HFF-Myc (cell line): Measurements from ENCODE around the gene ZNF391.
"Not testable (repeated sequence)": the region's sequence is repeated elsewhere in the genome, so short reads cannot be mapped to it uniquely, and the experiment has no call there.

Experiments used
- DNase-seq: peaks from one replicate; pipeline ENCODE4 v3.0.0-alpha.2; 2011; ENCODE audit warnings: low read depth; ENCODE audit errors: extremely low read depth
- H3K4me3 ChIP-seq: replicated peaks from 2 replicates; pipeline ENCODE4 v1.5.1; 2011; ENCODE audit warnings: low read depth, mild to moderate bottlenecking, control low read depth, low read length
- TF ChIP-seq, protein P1 (sequence below): IDR thresholded peaks from 2 replicates; pipeline ENCODE4 v1.5.1; 2012; ENCODE audit warnings: mild to moderate bottlenecking, low read depth, low read length, control low read depth; ENCODE audit errors: missing control alignments

The ZNF391 gene

DNA sequence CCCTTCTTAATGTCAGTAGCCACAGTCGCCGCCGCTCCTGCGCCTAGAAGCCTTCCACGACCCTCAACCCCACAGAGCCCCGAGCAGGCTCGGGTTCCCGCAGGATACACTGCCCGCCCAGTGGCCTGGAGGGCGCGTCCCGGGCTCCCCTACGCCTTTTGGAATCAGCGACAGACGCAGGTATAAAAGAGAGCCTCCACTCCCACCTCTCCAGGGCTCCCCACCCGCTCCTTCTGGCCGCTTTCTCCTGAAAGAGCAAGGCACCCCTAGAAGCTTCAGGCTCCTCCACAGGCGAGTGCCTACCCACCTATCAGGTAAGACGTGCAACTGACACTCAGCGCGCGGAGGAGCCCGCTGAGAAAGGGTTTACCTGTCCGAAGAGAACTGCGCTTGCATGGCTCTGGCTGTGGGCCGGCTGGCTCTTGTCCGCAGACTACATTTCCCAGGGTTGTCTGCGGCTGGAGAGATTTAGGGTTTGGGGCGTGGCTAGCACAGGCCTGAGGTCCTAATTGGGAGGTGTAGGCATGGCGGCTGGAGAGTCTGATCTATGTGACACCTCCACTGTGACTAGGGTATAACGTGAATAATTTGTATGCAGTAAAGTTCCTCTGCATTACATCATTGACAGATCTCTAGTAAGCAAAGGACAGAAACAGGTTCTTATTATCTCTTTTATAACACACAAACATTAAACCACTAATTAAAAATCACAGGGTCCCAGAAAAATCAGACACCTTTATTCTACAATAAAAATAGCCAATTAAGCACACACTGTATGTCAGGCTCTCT, 13.5 kb upstream of the ZNF391 start:
- DNase-seq: peak; percentile 6
- TF ChIP-seq, protein P1, sequence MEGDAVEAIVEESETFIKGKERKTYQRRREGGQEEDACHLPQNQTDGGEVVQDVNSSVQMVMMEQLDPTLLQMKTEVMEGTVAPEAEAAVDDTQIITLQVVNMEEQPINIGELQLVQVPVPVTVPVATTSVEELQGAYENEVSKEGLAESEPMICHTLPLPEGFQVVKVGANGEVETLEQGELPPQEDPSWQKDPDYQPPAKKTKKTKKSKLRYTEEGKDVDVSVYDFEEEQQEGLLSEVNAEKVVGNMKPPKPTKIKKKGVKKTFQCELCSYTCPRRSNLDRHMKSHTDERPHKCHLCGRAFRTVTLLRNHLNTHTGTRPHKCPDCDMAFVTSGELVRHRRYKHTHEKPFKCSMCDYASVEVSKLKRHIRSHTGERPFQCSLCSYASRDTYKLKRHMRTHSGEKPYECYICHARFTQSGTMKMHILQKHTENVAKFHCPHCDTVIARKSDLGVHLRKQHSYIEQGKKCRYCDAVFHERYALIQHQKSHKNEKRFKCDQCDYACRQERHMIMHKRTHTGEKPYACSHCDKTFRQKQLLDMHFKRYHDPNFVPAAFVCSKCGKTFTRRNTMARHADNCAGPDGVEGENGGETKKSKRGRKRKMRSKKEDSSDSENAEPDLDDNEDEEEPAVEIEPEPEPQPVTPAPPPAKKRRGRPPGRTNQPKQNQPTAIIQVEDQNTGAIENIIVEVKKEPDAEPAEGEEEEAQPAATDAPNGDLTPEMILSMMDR: no peak
- peak overlapping the region; percentile 55 for H3K4me3 ChIP-seq

DNA sequence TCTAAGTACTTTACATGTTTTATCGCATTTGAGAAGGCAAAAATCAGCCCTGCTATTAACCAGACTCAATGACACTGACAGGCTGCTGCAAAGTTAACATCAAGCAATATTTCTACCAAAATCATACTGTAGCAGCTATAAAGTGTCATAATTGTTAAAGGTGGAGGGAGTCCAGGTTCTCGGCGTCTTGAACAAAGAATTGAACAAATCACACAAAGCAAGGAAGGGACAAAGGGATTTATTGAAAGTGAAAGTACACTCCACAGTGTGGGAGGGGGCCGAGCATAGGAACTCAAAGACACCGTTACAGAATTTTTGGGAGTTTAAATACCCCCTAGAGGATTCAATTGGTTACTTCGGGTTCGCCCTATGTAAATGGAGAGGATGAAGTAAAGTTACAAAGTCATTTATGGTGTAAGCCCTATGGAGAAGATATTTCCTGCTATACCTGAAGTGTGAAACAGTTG, 12.9 kb upstream of the ZNF391 start:
- TF ChIP-seq, protein P1: no peak
- peak overlapping the region; percentile 55; the same call in 1 of the 2 replicates for H3K4me3 ChIP-seq
- no peak for DNase-seq

GRCh38 chr6:27378406-27378805, 10.2 kb upstream of the ZNF391 start:
- not testable (repeated sequence) for H3K4me3 ChIP-seq, DNase-seq

DNA sequence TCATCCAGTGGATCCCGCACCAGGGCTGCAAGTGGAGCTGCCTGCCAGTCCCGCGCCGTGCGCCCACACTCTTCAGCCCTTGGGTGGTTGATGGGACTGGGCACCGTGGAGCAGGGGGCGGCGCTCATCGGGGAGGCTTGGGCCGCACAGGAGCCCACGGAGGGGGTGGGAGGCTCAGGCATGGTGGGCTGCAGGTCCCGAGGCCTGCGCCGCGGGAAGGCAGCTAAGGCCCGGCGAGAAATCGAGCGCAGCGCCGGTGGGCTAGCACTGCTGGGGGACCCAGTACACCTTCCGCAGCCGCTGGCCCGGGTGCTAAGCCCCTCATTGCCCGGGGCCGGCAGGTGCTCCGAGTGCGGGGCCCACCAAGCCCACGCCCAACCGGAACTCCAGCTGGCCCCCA, 7.6 kb upstream of the ZNF391 start:
- not testable (repeated sequence) for H3K4me3 ChIP-seq

GRCh38 chr6:27383011-27383410, 5.5 kb upstream of the ZNF391 start:
- TF ChIP-seq, protein P1: no peak
- H3K4me3 ChIP-seq: no peak overlapping the region

More for the DNA sequence above, 7.6 kb upstream of the ZNF391 start:
- DNase-seq: not testable (repeated sequence)

GRCh38 chr6:27383481-27383880, 5.1 kb upstream of the ZNF391 start:
- TF ChIP-seq, protein P1: no peak
- no peak for DNase-seq
- no peak overlapping the region for H3K4me3 ChIP-seq

More at GRCh38 chr6:27383011-27383410, 5.5 kb upstream of the ZNF391 start:
- DNase-seq: no peak

DNA sequence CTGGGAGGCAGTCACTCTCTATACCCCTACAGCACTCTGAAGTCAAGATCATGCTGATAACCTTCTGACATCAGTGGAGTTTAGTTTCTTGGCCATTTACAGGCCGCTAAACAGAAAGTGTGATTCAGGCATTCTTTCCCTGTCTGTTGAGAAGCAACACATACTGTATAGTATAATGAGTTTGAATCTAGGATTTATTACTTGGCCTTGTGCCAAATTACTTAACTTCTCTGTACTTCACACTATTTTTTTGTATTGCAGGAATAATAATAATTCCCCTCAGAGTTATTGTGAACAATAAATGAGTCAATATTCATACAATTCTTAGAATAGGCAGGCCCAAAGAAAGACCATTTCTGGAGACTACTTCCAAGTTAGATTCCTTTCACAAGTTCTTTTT, 4.1 kb downstream of the ZNF391 start:
- TF ChIP-seq, protein P1: no peak
- H3K4me3 ChIP-seq: no peak overlapping the region
- DNase-seq: no peak

- no peak for DNase-seq
- TF ChIP-seq, protein P1: no peak
These were observed 5.5 kb downstream of the ZNF391 start for GRCh38 chr6:27394073-27394472.

More at GRCh38 chr6:27394073-27394472, 5.5 kb downstream of the ZNF391 start:
- no peak overlapping the region for H3K4me3 ChIP-seq
